NB4 (cell line): ENCODE measurements around the gene ERCC1.
"Not testable (repeated sequence)": the region's sequence is repeated elsewhere in the genome, so short reads cannot be mapped to it uniquely, and the experiment has no call there.

Source experiments
- POLR2A ChIP-seq: IDR thresholded peaks from 2 replicates; pipeline ENCODE4 v1.6.1; 2011; ENCODE audit warnings: mild to moderate bottlenecking; ENCODE audit not compliant: insufficient read length; ENCODE audit errors: extremely low read depth
- TF ChIP-seq, protein P1 (sequence below): IDR thresholded peaks from one replicate; pipeline ENCODE4 v1.5.1; 2012; ENCODE audit warnings: low read depth, low read length
- TF ChIP-seq, protein P2 (sequence below): IDR thresholded peaks from 2 replicates; pipeline ENCODE4 v1.6.1; 2011; ENCODE audit warnings: low read depth, low read length

DNA sequence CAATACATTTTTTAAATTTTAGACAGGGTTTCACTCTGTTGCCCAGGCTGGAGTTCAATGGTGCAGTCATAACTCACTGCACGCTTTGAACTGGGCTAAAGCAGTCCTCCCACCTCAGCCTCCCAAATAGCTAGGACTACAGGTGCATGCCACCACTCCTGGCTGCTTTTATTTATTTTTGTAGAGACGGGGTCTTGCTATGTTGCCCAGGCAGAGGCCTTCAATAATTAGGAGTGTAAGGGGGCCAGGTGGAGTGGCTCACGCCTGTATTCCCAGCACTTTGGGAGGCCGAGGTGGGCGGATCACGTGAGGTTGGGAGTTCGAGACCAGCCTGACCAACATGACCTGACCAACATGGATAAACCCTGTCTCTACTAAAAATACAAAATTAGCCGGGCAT, 8.8 kb upstream of the ERCC1 start:
- TF ChIP-seq, protein P1, sequence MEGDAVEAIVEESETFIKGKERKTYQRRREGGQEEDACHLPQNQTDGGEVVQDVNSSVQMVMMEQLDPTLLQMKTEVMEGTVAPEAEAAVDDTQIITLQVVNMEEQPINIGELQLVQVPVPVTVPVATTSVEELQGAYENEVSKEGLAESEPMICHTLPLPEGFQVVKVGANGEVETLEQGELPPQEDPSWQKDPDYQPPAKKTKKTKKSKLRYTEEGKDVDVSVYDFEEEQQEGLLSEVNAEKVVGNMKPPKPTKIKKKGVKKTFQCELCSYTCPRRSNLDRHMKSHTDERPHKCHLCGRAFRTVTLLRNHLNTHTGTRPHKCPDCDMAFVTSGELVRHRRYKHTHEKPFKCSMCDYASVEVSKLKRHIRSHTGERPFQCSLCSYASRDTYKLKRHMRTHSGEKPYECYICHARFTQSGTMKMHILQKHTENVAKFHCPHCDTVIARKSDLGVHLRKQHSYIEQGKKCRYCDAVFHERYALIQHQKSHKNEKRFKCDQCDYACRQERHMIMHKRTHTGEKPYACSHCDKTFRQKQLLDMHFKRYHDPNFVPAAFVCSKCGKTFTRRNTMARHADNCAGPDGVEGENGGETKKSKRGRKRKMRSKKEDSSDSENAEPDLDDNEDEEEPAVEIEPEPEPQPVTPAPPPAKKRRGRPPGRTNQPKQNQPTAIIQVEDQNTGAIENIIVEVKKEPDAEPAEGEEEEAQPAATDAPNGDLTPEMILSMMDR: not testable (repeated sequence)
- TF ChIP-seq POLR2A: not testable (repeated sequence)
- TF ChIP-seq, protein P2, sequence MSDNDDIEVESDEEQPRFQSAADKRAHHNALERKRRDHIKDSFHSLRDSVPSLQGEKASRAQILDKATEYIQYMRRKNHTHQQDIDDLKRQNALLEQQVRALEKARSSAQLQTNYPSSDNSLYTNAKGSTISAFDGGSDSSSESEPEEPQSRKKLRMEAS: not testable (repeated sequence)
